ENCODE data around the gene SIK2. TPM values are rescaled to one million over a fixed set of nuclear protein-coding genes. Genes with fewer than 3 reads are reported as not detected.

Gene SIK2
- total RNA-seq, 4 donors from 2014 or later, result 6.6 to 19.1 (median 16.2) TPM

DNA sequence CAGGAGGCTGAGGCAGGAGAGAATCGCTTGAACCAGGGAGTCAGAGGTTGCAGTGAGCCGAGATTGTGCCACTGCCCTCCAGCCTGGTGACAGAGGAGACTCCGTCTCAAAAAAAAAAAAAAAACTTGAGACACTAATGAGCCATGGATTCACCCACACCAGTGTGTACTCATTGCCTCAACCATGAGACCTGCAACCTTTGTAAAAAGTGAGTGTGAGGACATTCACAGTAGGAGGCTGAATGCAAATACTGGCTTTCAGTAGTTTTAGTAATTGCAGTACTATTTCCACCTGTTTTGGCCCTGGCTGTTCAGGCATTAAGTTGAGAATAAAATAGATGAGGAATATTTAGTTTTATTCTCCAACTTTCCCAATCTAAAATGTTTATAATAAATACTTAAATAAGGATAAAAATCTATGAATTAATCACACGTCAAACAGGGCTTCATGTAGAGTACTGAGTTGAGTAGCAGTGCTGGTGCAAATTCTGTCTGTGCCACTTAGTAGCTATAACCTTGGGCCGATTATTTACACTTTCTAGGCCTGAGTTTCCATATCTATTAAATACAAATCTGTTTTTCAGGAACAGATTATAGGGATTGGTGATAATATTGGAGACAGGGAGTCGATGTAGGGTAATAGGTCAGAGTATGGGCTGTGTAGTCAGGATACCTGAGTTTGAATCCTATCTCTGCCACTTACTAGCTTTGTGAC, 91.1 kb downstream of the SIK2 start:
- H3K4me1 ChIP-seq, result peaks cover 0 to 5% (median 0%) of the 10 kb centered on the region in 4 donors
- intact Hi-C loops (cut with DNase I; ENCODE audit: low total_unique reads) (no loop called here), in situ Hi-C loops (cut with MboI; ENCODE audit: low pct_ligation_motif_present in 1 of 4, low pct_unique_long_range_greater_than_20kb in 1 of 4, low sequenced_read_pairs in 3 of 4) (no loop called here)
- TF ChIP-seq POLR2A (IDR thresholded peaks at IDR 0.05) (no peak), POLR2AphosphoS5 (IDR thresholded peaks at IDR 0.05) (no peak), EP300 (IDR thresholded peaks at IDR 0.05; ENCODE audit: low read depth) (no peak)
- TF ChIP-seq, protein P1, sequence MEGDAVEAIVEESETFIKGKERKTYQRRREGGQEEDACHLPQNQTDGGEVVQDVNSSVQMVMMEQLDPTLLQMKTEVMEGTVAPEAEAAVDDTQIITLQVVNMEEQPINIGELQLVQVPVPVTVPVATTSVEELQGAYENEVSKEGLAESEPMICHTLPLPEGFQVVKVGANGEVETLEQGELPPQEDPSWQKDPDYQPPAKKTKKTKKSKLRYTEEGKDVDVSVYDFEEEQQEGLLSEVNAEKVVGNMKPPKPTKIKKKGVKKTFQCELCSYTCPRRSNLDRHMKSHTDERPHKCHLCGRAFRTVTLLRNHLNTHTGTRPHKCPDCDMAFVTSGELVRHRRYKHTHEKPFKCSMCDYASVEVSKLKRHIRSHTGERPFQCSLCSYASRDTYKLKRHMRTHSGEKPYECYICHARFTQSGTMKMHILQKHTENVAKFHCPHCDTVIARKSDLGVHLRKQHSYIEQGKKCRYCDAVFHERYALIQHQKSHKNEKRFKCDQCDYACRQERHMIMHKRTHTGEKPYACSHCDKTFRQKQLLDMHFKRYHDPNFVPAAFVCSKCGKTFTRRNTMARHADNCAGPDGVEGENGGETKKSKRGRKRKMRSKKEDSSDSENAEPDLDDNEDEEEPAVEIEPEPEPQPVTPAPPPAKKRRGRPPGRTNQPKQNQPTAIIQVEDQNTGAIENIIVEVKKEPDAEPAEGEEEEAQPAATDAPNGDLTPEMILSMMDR (IDR thresholded peaks at IDR 0.05), result no peak
- no peak for DNase-seq
- H3K27me3 ChIP-seq, result no peaks in the 10 kb centered on the region
- no peak overlapping the region for H3K27ac ChIP-seq
- WGBS, 2 donors (ENCODE audit: low coverage in 1 of 2), result 92 to 97% methylated on average over 3 to 6 of the region's 6 CpGs
- H3K36me3 ChIP-seq, result peaks cover 0 to 9% (median 0%) of the 10 kb centered on the region in 4 donors
- no peak overlapping the region for H3K4me3 ChIP-seq
- H3K9me3 ChIP-seq, result no peaks in the 10 kb centered on the region

DNA sequence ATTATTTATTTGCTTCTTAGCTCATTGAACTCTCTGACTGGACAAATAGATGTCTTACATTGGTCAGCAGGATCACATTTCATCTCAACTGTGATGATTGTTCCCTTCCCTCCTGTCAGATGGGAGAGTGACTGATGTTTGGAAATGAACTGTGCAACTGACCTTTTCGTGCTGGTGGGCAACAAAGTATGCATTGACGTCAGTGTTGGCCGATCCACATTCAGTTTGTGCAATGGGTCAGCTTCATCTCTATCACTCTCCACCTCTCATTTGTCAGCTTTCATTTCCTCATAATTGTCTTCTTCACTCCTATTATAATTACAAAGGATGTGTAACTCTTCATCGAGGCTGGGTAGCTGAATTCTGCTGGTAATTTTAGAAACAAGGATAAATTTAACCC, 92.6 kb downstream of the SIK2 start:
- intact Hi-C loops (cut with DNase I; ENCODE audit: low total_unique reads), result no loop called here
- H3K27ac ChIP-seq, result no peak overlapping the region

DNA sequence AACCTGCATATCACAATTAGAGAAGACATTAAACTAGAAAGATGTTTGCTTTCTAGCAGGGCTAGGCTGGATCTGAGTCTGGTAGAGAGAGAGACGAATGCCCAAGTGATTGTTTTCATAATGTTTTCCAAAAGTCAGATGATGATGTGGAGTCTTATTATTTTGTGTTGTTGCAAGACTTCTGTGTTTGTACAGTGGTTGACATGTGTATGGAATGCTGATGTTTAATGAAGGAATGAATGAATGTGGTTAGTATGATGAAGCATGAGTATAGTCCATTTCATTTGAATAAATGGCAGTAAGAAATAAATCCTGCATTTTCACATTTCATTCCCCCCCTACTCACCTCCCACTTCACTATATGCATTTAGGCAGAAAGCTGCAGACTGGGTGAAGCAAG, 94.3 kb downstream of the SIK2 start:
- no peaks in the 10 kb centered on the region for H3K27me3 ChIP-seq
- in situ Hi-C loops (cut with MboI; ENCODE audit: low pct_ligation_motif_present in 1 of 4, low pct_unique_long_range_greater_than_20kb in 1 of 4, low sequenced_read_pairs in 3 of 4) (no loop called here), intact Hi-C loops (cut with DNase I; ENCODE audit: low total_unique reads) (no loop called here)
- H3K9me3 ChIP-seq, result no peaks in the 10 kb centered on the region
- TF ChIP-seq EP300 (IDR thresholded peaks at IDR 0.05; ENCODE audit: low read depth) (no peak), POLR2AphosphoS5 (IDR thresholded peaks at IDR 0.05) (no peak), POLR2A (IDR thresholded peaks at IDR 0.05) (no peak)
- TF ChIP-seq, protein P1 (IDR thresholded peaks at IDR 0.05), result no peak
- no peak for DNase-seq
- no peaks in the 10 kb centered on the region for H3K36me3 ChIP-seq
- peaks cover 0 to 5% (median 0%) of the 10 kb centered on the region in 4 donors for H3K4me1 ChIP-seq
- no peak overlapping the region for H3K27ac ChIP-seq
- no peak overlapping the region for H3K4me3 ChIP-seq
- 73% methylated on average over 1 of the region's 1 CpG; no CpG with 5 or more reads in 1 of the 2 donors for WGBS, 2 donors (ENCODE audit: low coverage in 1 of 2)

More for the DNA sequence above, 92.6 kb downstream of the SIK2 start:
- no peak for TF ChIP-seq POLR2A (IDR thresholded peaks at IDR 0.05)
- TF ChIP-seq POLR2AphosphoS5 (IDR thresholded peaks at IDR 0.05), result no peak
- no peak for TF ChIP-seq EP300 (IDR thresholded peaks at IDR 0.05; ENCODE audit: low read depth)
- TF ChIP-seq, protein P1 (IDR thresholded peaks at IDR 0.05), result no peak
- in situ Hi-C loops (cut with MboI; ENCODE audit: low pct_ligation_motif_present in 1 of 4, low pct_unique_long_range_greater_than_20kb in 1 of 4, low sequenced_read_pairs in 3 of 4), result no loop called here
- Histone ChIP-seq H3K36me3 (no peaks in the 10 kb centered on the region), H3K27me3 (no peaks in the 10 kb centered on the region), H3K9me3 (no peaks in the 10 kb centered on the region), H3K4me1 (peaks cover 0 to 5% (median 0%) of the 10 kb centered on the region in 4 donors), H3K4me3 (no peak overlapping the region)
- WGBS, 2 donors (ENCODE audit: low coverage in 1 of 2), result 74 to 83% methylated on average over 4 of the region's 4 CpGs
- no peak for DNase-seq

DNA sequence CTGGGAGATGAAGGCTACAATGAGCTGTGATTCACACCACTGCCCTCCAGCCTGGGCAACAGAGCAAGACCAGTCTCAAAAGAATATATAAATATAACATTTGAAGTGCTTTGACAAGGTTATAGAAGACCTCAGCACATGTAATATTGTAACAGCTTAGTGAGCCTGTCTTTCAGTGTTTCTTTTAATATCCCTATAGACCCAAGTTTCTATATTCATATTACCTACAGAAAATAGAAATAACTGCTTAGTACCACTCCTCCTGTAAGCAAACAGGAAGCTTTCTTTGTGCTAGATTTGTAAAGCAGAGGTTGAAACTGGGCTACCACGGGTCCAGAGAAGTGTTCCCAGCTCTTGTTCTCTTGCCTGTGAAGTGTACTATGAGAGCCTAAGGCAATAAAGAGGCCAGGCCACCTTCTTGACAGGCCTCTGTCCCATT, 95.7 kb downstream of the SIK2 start:
- H3K27ac ChIP-seq, result no peak overlapping the region
- H3K4me1 ChIP-seq, result peaks cover 0 to 5% (median 0%) of the 10 kb centered on the region in 4 donors
- peaks cover 0 to under 1% (median 0%) of the 10 kb centered on the region in 4 donors for H3K36me3 ChIP-seq
- WGBS, 2 donors (ENCODE audit: low coverage in 1 of 2), result 67 to 74% methylated on average over 1 of the region's 1 CpG
- intact Hi-C loops (cut with DNase I; ENCODE audit: low total_unique reads), result no loop called here
- DNase-seq, result no peak
- in situ Hi-C loops (cut with MboI; ENCODE audit: low pct_ligation_motif_present in 1 of 4, low pct_unique_long_range_greater_than_20kb in 1 of 4, low sequenced_read_pairs in 3 of 4), result no loop called here
- no peak overlapping the region for H3K4me3 ChIP-seq
- H3K27me3 ChIP-seq, result no peaks in the 10 kb centered on the region
- TF ChIP-seq EP300 (IDR thresholded peaks at IDR 0.05; ENCODE audit: low read depth) (no peak), POLR2A (IDR thresholded peaks at IDR 0.05) (no peak), POLR2AphosphoS5 (IDR thresholded peaks at IDR 0.05) (no peak)
- TF ChIP-seq, protein P1 (IDR thresholded peaks at IDR 0.05), result no peak
- no peaks in the 10 kb centered on the region for H3K9me3 ChIP-seq
